G401.6 (cell line): Measurements from ENCODE around the gene PICALM.

Experiments used
- FAIRE-seq: peaks from 2 replicates; lab custom pipeline; 2012; peaks lifted over from hg19 to GRCh38; lab: Jason Lieb, UNC

PICALM gene

GRCh38 chr11:86046116-86046515 is 22.8 kb downstream of the PICALM start:
- FAIRE-seq = no peak

GRCh38 chr11:86043765-86044503 is 24.9 kb downstream of the PICALM start:
- FAIRE-seq = no peak

DNA sequence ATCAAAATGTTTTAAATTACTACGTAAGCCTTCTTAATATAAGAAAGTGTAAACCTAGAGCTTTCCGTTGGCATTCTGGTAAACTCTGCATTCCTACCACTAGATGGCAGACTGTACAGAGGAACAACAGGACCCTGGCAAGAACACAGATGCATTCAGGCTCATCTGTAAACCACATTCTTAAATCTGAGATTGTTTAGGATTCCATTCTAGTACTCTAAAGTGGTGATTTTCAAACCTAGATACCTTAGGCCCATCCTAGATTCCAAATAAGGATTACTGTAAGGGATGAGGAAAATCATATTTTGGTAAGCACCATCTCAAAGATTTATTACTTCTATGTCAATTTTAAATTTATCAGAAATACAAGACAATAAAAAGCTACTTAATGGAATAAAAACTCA is 26.9 kb downstream of the PICALM start:
- FAIRE-seq = peak; percentile 97

- peak; percentile 28 for FAIRE-seq
Measured at GRCh38 chr11:86040919-86041850, 27.7 kb downstream of the PICALM start.

DNA sequence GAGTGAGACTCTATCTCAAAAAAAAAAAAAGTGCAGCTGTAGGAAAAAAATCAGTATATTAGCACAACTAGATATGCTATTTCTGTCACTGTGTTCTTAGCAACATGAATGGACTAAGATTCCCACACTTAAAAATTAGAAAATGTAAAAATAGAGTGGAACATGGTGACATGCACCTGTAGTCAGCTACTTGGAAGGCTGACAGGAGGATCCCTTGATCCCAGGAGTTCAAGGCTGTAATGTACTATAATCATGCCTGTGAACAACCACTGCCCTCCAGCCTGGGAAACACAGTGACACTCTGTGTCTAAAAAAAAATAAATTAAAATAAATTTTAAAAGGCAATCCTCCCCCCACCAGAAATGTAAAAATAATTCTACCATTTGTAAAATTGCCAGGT is 29.8 kb downstream of the PICALM start:
- FAIRE-seq = no peak

DNA sequence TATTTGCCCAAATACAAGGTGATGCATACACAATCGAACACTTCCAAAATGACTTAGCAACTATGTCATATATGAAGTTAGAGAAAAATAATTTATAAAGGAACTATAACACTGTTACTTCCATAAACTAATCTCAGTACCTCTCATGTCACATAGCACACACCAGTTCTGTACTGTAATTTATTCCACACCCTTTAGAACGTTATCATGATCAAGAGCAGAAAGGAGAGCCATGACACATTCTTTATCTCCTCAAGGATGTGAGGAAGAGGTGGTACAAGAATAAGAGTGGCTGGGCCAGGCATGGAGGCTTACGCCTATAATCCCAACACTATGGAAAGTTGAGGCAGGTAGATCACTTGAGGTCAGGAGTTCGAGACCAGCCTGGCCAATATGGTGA is 31.1 kb downstream of the PICALM start:
- FAIRE-seq = no peak

GRCh38 chr11:86035920-86036319 is 33.0 kb downstream of the PICALM start:
- FAIRE-seq = no peak

DNA sequence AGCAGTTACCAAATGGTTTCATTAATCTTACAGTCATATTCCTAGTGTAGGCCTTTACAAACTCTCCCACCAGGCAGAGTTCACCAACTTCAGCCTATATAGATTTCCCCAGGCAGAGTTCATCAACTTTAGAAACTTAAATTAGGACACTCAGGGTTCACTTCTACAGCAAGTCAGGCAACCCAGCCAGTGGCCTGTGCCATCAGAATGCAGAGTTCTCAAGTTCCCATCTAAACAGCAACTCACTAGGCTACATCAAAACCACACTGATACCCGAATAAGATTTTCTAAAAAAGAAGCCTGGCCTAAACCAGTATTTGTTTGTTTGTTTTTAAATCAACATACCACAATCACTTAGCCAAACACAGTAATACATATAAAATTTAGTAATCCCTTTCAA is 33.7 kb downstream of the PICALM start:
- FAIRE-seq = no peak

- no peak for FAIRE-seq
Measured at GRCh38 chr11:86034710-86035109, 34.2 kb downstream of the PICALM start.

DNA sequence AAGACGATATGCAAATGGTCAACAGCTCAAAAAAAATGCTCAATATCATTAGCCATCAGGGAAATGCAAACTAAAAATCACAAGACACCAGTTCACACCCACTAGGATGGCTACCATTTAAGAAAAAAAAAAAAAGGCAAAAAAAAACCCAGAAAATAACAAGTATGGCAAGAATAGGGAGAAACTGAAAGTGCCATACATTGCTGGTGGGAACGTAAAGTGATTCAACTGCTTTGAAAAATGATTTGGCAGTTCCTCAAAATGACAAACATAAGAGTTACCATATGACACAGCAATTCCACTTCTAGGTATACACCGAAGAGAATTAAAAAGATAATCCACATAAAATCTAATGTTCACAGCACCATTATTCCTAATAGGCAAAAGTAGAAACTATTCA is 47.5 kb downstream of the PICALM start:
- FAIRE-seq = no peak

DNA sequence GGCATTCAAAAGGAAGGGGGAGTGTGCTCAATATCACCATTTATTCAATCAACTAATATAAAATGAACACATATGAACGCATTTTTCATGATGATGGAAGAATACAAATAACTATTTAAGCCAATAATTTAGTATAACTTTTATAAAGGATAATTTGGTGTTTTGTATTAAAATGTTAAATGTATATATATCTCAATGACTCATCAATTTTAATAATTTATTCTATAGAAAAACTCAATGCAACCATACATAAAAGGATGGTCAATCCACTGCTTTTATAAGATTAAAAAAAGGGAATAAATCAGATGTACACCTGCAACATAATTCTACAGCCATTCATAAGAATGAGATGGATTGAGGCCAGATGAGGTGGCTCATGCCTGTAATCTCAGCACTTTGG is 50.6 kb downstream of the PICALM start:
- no peak for FAIRE-seq

DNA sequence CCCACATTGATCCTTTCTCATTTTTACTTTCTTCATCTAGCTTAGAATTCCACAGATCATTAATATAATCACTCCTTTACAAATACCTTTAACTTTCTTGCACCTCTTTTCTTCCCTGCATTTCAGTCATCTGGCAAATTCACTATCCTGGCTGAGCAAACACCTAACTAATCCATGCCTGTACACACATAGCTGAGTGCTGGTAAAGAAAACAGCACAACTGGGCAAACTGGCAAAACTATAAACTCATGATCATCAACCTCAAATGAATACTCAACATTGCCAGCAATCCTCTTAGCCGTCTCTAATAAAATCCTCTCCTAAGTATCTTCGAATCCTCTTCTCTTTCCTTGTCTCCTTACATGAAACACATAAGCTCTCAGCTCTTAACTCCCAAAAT is 52.4 kb downstream of the PICALM start:
- no peak for FAIRE-seq

DNA sequence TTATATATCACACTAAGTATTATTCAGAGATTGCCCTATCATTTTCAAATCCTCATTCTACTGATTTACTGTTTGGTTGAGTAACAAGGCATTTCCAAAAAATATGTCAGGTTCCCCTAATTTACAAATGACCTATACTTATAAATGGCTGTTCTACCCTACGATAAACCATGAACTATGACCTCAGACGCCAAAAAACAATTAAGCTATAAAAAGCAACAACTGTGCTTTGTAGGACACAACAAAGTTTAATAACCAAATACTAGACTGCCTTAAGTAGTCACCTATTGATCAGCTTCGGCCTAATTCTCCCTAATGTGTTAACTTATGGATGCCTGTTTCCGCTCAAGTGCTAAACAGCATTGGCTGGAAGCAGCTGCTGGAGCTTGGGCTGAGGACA is 53.2 kb downstream of the PICALM start:
- FAIRE-seq = no peak

- no peak for FAIRE-seq
Measured at GRCh38 chr11:86014221-86014620, 54.7 kb downstream of the PICALM start.

- no peak for FAIRE-seq
Measured at GRCh38 chr11:86013713-86014112, 55.2 kb downstream of the PICALM start.

DNA sequence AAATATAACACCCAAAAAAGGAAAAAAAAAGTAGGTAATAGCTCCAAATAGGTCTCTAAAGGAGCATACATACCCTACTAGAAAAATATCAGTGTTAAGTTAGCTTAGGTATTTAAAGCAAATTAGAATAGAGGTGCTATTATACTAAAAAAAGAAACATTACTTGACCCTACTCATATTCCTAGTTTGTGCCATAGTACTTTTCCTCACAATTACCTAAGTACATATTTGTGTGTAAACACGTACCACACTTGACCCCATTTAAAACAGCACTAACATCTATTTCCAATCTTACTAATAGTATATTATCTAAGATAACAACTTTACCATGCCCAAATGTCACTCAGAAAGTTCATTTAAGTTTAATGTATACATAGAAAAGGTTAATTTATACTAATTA is 57.7 kb downstream of the PICALM start:
- FAIRE-seq = no peak

GRCh38 chr11:86003654-86004053 is 65.2 kb downstream of the PICALM start:
- FAIRE-seq = no peak

- no peak for FAIRE-seq
Measured at GRCh38 chr11:86002431-86002830, 66.5 kb downstream of the PICALM start.

- FAIRE-seq = no peak
Measured at GRCh38 chr11:85991508-85991907, 77.4 kb downstream of the PICALM start.

GRCh38 chr11:85989746-85990145 is 79.1 kb downstream of the PICALM start:
- FAIRE-seq = peak; percentile 74

DNA sequence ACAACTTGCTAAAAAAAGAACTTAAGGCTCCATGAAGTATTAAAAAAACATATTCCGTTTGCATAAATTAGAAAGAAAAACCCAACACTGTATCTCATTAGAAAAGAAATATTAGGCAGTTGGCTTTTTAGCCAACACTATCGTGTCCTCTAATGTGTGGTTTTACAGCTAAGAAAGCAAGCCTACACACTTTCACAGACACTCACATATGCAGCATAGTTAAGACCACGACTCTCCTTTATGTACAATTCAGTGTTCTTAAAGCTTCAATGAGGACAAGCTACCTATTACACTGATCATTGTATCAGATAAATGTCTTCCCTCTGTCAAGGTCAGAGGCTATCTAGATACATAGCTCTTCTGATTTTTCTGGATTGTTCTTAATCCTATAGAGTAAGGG is 80.1 kb downstream of the PICALM start:
- no peak for FAIRE-seq

DNA sequence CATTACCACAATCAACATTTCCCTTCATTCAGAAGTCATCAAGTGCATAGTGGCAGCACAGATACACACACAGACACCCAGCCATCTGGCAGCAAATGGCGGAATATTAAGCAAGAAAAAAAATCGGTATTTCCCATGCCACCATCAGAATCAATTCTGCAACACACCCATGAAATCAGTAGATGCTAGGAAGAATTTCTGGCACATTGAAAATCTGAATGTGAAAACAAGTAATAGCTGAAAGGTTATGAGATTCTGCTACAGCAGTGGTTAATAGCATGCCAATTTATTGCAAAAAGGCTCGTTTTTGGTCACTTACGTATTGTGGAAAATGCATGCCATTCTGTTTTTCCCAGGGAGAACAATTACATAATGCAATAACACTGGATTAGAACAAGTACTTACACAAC is 91.1 kb downstream of the PICALM start:
- no peak for FAIRE-seq

GRCh38 chr11:85976525-85976924 is 92.4 kb downstream of the PICALM start:
- FAIRE-seq = no peak

DNA sequence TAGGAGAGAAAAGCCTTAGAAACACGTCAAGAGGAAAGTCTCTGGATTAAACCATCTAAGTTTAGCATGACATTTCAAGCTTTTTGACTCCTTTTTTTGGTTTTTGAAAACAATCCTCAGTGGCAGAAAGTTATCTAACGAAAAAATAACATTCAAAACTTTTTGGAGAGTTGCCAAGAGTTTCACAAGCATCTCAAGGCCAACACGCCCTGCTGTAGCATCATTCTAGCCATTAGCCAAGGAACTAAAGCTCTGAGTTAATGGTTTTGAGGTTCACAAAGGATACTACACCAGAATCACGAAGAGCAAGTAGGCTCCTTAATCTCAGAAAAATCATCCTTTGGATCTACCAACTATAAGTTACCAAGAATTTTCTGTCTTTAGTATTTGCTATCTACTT is 94.8 kb downstream of the PICALM start:
- no peak for FAIRE-seq
